IPS DF 6.9 (cell line): ENCODE measurements around the gene STK16.

Source experiments
- DNase-seq: peaks from one replicate; pipeline ENCODE4 v3.0.0-alpha.2; 2013; ENCODE audit warnings: low read depth, low spot score
- H3K27ac ChIP-seq: one replicate; pipeline ENCODE4 v1.5.1; 2013; ENCODE audit warnings: low read length, control low read depth
- H3K27me3 ChIP-seq: 2 replicates; pipeline ENCODE4 v1.6.1; 2013; ENCODE audit warnings: mild to moderate bottlenecking, low read length; ENCODE audit not compliant: control insufficient read depth, insufficient read depth
- H3K36me3 ChIP-seq: 2 replicates; pipeline ENCODE4 v1.6.1; 2013; ENCODE audit warnings: low read length; ENCODE audit not compliant: control insufficient read depth, insufficient read depth
- H3K4me1 ChIP-seq: 2 replicates; pipeline ENCODE4 v1.6.1; 2013; ENCODE audit warnings: low read length; ENCODE audit not compliant: control insufficient read depth, insufficient read depth
- H3K4me3 ChIP-seq: 2 replicates; pipeline ENCODE4 v1.5.1; 2013; ENCODE audit warnings: mild to moderate bottlenecking, low read length
- H3K9me3 ChIP-seq: 2 replicates; pipeline ENCODE4 v1.6.1; 2013; ENCODE audit warnings: low read length, inconsistent platforms; ENCODE audit not compliant: control insufficient read depth, insufficient read depth
- WGBS: extraction: QIAGEN DNeasy Blood & Tissue Kit; methylation state at CpG from one replicate; pipeline ENCODE4 v1.1.7; 2013; ENCODE audit warnings: mixed read lengths, missing lambda C conversion rate; ENCODE audit not compliant: insufficient read length, insufficient coverage; 5-methylcytosine and 5-hydroxymethylcytosine counted together

The STK16 gene

DNA sequence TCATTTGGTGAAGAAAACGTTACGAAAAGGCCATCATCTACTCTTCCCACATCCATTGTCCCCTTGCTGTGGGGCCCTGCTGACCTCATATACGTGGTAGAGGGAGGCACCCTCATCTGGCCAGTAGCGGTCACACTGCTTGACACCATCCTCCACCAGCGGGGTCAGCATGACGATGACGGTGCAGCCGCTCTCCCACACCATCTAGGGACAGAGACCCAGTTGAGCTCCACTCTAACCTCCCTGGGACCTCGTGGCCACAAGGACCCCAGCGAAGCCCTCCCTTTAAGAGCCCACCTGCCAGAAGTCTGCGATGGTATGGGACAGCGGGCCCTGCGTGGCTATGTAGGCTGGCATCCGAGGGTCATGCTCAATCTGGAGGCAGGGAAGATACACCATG, 50.9 kb downstream of the STK16 start:
- H3K4me1 ChIP-seq, result peaks cover 9% of the 10 kb centered on the region
- no peaks in the 10 kb centered on the region for H3K36me3 ChIP-seq
- H3K27me3 ChIP-seq, result peaks cover 2% of the 10 kb centered on the region; the same call in 1 of the 2 replicates
- H3K4me3 ChIP-seq, result no peak overlapping the region
- no CpG with 5 or more reads among the region's 14 CpGs for WGBS
- no peak for DNase-seq
- H3K27ac ChIP-seq, result no peak overlapping the region
- no peaks in the 10 kb centered on the region for H3K9me3 ChIP-seq

DNA sequence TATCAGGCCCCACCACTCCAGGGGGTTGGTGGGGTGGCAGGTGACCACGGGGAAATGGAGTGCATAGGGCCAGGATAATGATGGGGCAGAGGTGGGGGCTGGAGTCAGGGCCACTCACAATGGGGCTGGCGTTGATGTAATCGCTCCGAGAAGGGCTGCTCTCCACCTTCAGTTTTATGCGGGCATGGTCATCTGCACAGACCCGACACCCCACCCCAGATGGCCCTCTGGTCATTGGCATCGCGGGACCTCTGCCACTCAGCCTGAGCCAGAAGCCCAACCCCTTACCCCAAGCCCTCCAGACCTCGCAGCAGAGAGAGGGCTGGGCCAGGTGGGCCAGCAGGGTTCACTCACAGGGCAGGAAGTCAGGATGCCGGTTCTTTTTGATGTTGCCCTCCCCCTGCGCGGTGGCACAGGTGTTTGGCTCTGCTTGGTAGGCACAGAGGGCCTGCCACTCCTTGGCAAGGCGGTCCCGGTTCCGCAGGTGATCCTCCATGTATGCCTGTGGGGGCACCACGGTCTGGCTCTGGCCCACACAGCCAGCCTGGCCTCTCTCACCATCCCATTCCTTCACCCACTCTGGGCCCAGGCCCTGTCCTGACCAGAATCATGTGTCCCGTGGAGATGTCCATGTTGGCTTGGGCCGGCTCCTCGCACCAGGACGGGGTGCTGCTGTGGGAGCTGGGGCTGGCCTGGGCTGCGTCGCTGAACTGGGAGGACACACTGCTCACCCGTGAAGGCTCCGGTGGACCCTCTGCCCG, 51.5 kb downstream of the STK16 start:
- no peak for DNase-seq
- Histone ChIP-seq H3K4me1 (peaks cover 9% of the 10 kb centered on the region), H3K4me3 (no peak overlapping the region), H3K36me3 (no peaks in the 10 kb centered on the region), H3K27me3 (peaks cover 2% of the 10 kb centered on the region; the same call in 1 of the 2 replicates), H3K9me3 (no peaks in the 10 kb centered on the region), H3K27ac (no peak overlapping the region)
- WGBS, result no CpG with 5 or more reads among the region's 25 CpGs

- no peaks in the 10 kb centered on the region for H3K9me3 ChIP-seq
- DNase-seq, result no peak
- H3K4me3 ChIP-seq, result no peak overlapping the region
- H3K4me1 ChIP-seq, result peaks cover 9% of the 10 kb centered on the region
- no peaks in the 10 kb centered on the region for H3K36me3 ChIP-seq
- peaks cover 2% of the 10 kb centered on the region; the same call in 1 of the 2 replicates for H3K27me3 ChIP-seq
- no peak overlapping the region for H3K27ac ChIP-seq
- WGBS, result no CpG with 5 or more reads among the region's 14 CpGs
Measured at GRCh38 chr2:219297766-219298456, 52.6 kb downstream of the STK16 start.

GRCh38 chr2:219298759-219299371, 53.6 kb downstream of the STK16 start:
- no CpG with 5 or more reads among the region's 15 CpGs for WGBS
- H3K4me3 ChIP-seq, result no peak overlapping the region
- H3K27ac ChIP-seq, result no peak overlapping the region
- no peaks in the 10 kb centered on the region for H3K36me3 ChIP-seq
- peaks cover 9% of the 10 kb centered on the region for H3K4me1 ChIP-seq
- DNase-seq, result no peak
- no peaks in the 10 kb centered on the region for H3K9me3 ChIP-seq
- H3K27me3 ChIP-seq, result peaks cover 2% of the 10 kb centered on the region; the same call in 1 of the 2 replicates

DNA sequence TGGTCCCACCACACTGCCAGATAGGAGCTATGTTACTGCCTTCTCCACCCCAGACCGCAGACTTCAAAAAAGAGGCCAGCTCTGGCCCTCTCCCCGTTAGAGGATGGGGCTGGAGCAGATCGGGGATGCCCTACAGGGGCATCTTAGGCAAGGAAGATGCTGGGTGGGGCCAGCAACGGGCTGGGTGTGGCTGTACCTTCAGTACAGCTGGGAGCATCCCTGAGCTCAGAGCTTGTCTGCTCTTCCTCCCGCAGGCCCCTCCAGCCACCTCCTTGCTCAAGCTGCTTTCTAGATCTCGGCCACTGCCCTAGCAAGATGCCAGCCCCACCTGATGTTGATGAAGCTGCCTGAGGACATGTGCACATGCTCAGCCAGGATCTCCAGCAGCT, 54.1 kb downstream of the STK16 start:
- no peak overlapping the region for H3K4me3 ChIP-seq
- peaks cover 7% of the 10 kb centered on the region for H3K4me1 ChIP-seq
- H3K27me3 ChIP-seq, result peaks cover 2% of the 10 kb centered on the region; the same call in 1 of the 2 replicates
- DNase-seq, result no peak
- no peaks in the 10 kb centered on the region for H3K9me3 ChIP-seq
- no CpG with 5 or more reads among the region's 6 CpGs for WGBS
- H3K27ac ChIP-seq, result no peak overlapping the region
- H3K36me3 ChIP-seq, result no peaks in the 10 kb centered on the region
